Mesothelial cell of epicardium (in vitro differentiated cells): ENCODE measurements around the gene RNLS. TPM values are rescaled to one million over a fixed set of nuclear protein-coding genes. Genes with fewer than 3 reads are reported as not detected.
A peak's percentile ranks its signal among the peaks of the same experiment; 100 is the strongest.

Experiments used
- DNase-seq, 2 experiments: peaks; one replicate each; pipeline ENCODE4 v3.0.0; 2021; ENCODE audit warnings: low spot score in 2 of 2; ENCODE audit not compliant: unreplicated experiment in 2 of 2
- H3K27ac Mint-ChIP-seq: 2 replicates; pipeline ENCODE4 v1.8.0; 2021; ENCODE audit warnings: mixed read lengths
- H3K27me3 Mint-ChIP-seq: 2 replicates; pipeline ENCODE4 v1.8.0; 2021; ENCODE audit warnings: low read depth, mixed read lengths
- H3K36me3 Mint-ChIP-seq: 2 replicates; pipeline ENCODE4 v1.8.0; 2021; ENCODE audit warnings: mixed read lengths
- H3K4me1 Mint-ChIP-seq: 2 replicates; pipeline ENCODE4 v1.8.0; 2021; ENCODE audit warnings: mixed read lengths
- H3K4me3 Mint-ChIP-seq: 2 replicates; pipeline ENCODE4 v1.8.0; 2021; ENCODE audit warnings: mild to moderate bottlenecking, moderate library complexity, mixed read lengths
- H3K9me3 Mint-ChIP-seq: 2 replicates; pipeline ENCODE4 v1.8.0; 2021; ENCODE audit warnings: mixed read lengths
- CTCF ChIP-seq: fragments of 200-600 bp; sonication (generic); IDR thresholded peaks from one replicate; pipeline ENCODE4 v1.5.0; 2021; ENCODE audit warnings: antibody characterized with exemption; ENCODE audit not compliant: unreplicated experiment
- total RNA-seq: library from RNA; stranded (reverse); gene quantifications from 3 replicates; pipeline ENCODE4 v1.2.1, GENCODE V29; 2021

RNLS gene
- total RNA-seq, 1 donor from 2014 or later: 9.4 TPM

GRCh38 chr10:88386821-88387773 is 196.0 kb downstream of the RNLS start:
- peak in 1 of 2 experiments; percentile 40 for DNase-seq
- Mint-ChIP-seq H3K4me1 (peaks cover 6% of the 10 kb centered on the region), H3K4me3 (no peak overlapping the region), H3K36me3 (peaks cover 2% of the 10 kb centered on the region), H3K27ac (no peak overlapping the region), H3K9me3 (peaks cover 7% of the 10 kb centered on the region), H3K27me3 (no peaks in the 10 kb centered on the region)
- TF ChIP-seq CTCF: no peak

- Mint-ChIP-seq H3K27me3 (no peaks in the 10 kb centered on the region), H3K27ac (no peak overlapping the region), H3K36me3 (peaks cover 2% of the 10 kb centered on the region), H3K9me3 (peaks cover 7% of the 10 kb centered on the region), H3K4me3 (no peak overlapping the region), H3K4me1 (peaks cover 1% of the 10 kb centered on the region)
- no peak for TF ChIP-seq CTCF
- no peak for DNase-seq
Measured at GRCh38 chr10:88386204-88386788, 196.8 kb downstream of the RNLS start.

- no peak for DNase-seq
- H3K27ac Mint-ChIP-seq: peak overlapping the region; percentile 84
- TF ChIP-seq CTCF: no peak
- no peak overlapping the region for H3K4me3 Mint-ChIP-seq
- no peaks in the 10 kb centered on the region for H3K27me3 Mint-ChIP-seq
- peaks cover 1% of the 10 kb centered on the region for H3K4me1 Mint-ChIP-seq
- H3K36me3 Mint-ChIP-seq: peaks cover 2% of the 10 kb centered on the region
- peaks cover 7% of the 10 kb centered on the region for H3K9me3 Mint-ChIP-seq
Measured at GRCh38 chr10:88385601-88386203, 197.4 kb downstream of the RNLS start.

GRCh38 chr10:88383276-88383675 is 199.8 kb downstream of the RNLS start:
- Mint-ChIP-seq H3K36me3 (peaks cover 2% of the 10 kb centered on the region), H3K4me1 (peaks cover 3% of the 10 kb centered on the region), H3K27ac (no peak overlapping the region), H3K4me3 (no peak overlapping the region), H3K9me3 (peaks cover 7% of the 10 kb centered on the region), H3K27me3 (no peaks in the 10 kb centered on the region)
- no peak for TF ChIP-seq CTCF
- no peak for DNase-seq

GRCh38 chr10:88382699-88383098 is 200.4 kb downstream of the RNLS start:
- no peak overlapping the region for H3K27ac Mint-ChIP-seq
- peaks cover 2% of the 10 kb centered on the region for H3K36me3 Mint-ChIP-seq
- DNase-seq: no peak
- no peak overlapping the region for H3K4me3 Mint-ChIP-seq
- no peak for TF ChIP-seq CTCF
- H3K4me1 Mint-ChIP-seq: peaks cover 3% of the 10 kb centered on the region
- H3K9me3 Mint-ChIP-seq: peaks cover 7% of the 10 kb centered on the region
- no peaks in the 10 kb centered on the region for H3K27me3 Mint-ChIP-seq
